ENCODE results near the gene ZFYVE21.

Gene ZFYVE21

GRCh38 chr14:103700753-103701490 lies 14.7 kb upstream of the ZFYVE21 start:
- no peak for TF ChIP-seq CTCF (IDR thresholded peaks at IDR 0.05; ENCODE audit: low read depth, low read length, missing control alignments)

DNA sequence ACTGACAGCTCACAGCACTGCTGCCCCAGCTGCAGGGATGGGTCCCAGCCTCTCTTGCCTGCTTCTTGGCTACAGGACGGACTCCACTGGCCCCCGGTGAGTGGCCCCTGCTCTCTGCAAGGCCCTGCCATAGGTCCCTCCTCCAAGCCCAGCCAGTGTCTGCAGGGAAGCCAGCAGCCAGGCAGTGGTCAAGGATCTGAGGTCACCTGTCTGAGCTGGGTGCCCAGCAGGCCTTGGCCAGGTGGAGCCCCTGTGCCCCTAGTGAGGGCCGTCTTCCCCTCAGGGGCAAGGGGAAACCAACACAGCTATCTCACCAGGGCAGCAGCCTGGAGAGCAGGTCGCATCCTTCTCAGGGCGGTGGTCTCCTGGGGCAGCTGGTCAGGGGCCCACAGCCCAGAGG lies 13.5 kb upstream of the ZFYVE21 start:
- H3K4me3 ChIP-seq (replicated peaks; ENCODE audit: low read depth, low read length) = no peak overlapping the region
- TF ChIP-seq CTCF (IDR thresholded peaks at IDR 0.05; ENCODE audit: low read depth, low read length, missing control alignments) = no peak
- DNase-seq (ENCODE audit: extremely low read depth, low read depth) = no peak

More at GRCh38 chr14:103700753-103701490, 14.7 kb upstream of the ZFYVE21 start:
- DNase-seq (ENCODE audit: extremely low read depth, low read depth) = no peak
- H3K4me3 ChIP-seq (replicated peaks; ENCODE audit: low read depth, low read length) = no peak overlapping the region

GRCh38 chr14:103702497-103703432 lies 12.8 kb upstream of the ZFYVE21 start:
- no peak for TF ChIP-seq CTCF (IDR thresholded peaks at IDR 0.05; ENCODE audit: low read depth, low read length, missing control alignments)
- no peak overlapping the region for H3K4me3 ChIP-seq (replicated peaks; ENCODE audit: low read depth, low read length)
- DNase-seq (ENCODE audit: extremely low read depth, low read depth) = no peak

DNA sequence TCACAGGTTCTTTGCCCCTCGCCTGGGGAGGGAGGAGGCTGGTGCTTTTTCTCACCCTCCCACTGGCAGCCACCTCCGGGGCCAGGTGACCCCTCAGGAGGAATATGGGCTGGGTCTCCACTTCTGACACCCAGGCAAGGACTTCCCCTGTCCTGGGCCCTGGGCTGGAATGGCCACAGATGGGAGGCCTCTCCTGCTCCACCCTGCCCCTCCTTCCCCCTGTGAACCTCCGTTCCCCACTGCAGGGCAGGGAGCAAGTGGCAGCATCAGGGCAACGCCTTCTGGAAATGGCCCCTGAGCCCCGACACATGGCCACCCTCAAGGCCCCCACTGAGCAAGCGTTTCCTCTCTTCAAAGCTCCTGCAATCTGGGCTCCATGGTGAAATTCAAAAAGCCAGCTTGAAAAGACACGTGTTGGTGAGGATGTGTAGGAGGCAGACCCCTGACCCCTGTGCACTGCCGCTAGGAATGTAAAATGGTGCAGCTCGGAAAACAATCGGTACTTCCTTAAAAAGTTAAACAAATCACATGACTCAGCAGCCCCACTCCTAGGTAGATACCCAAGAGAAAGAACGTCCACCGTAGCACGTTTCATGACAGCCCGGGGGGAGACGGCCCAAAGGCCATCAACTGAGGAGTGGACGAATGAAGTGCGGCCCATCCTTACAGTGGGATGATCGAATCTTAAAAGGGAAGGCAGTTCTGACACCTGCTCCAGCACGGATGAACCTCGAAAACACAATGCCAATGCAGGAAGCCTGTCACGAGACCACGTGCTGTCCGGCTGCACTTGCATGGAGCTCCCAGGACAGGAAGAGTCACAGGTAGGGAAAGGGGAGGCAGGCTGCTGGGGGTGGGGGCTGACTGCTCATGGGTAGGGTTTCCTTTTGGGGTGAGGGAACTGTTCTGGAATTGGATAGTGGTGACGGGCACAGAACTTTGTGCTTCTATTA lies 11.9 kb upstream of the ZFYVE21 start:
- no peak for DNase-seq (ENCODE audit: extremely low read depth, low read depth)
- TF ChIP-seq CTCF (IDR thresholded peaks at IDR 0.05; ENCODE audit: low read depth, low read length, missing control alignments) = no peak
- H3K4me3 ChIP-seq (replicated peaks; ENCODE audit: low read depth, low read length) = no peak overlapping the region

GRCh38 chr14:103704708-103705107 lies 10.9 kb upstream of the ZFYVE21 start:
- H3K4me3 ChIP-seq (replicated peaks; ENCODE audit: low read depth, low read length) = no peak overlapping the region
- no peak for DNase-seq (ENCODE audit: extremely low read depth, low read depth)
- TF ChIP-seq CTCF (IDR thresholded peaks at IDR 0.05; ENCODE audit: low read depth, low read length, missing control alignments) = no peak

GRCh38 chr14:103705118-103705503 lies 10.5 kb upstream of the ZFYVE21 start:
- TF ChIP-seq CTCF (IDR thresholded peaks at IDR 0.05; ENCODE audit: low read depth, low read length, missing control alignments) = no peak
- no peak overlapping the region for H3K4me3 ChIP-seq (replicated peaks; ENCODE audit: low read depth, low read length)
- no peak for DNase-seq (ENCODE audit: extremely low read depth, low read depth)
